GM18502 (cell line): ENCODE data around the gene HYOU1.
A peak's percentile ranks its signal among the peaks of the same experiment; 100 is the strongest.
"Not testable (repeated sequence)": the region's sequence is repeated elsewhere in the genome, so short reads cannot be mapped to it uniquely, and the experiment has no call there.

ENCODE experiments used
- ATAC-seq: cut with Tn5 transposase; IDR thresholded peaks from one replicate; pipeline ENCODE4 v1.9.1; 2021; ENCODE audit warnings: mild to moderate bottlenecking; ENCODE audit not compliant: unreplicated experiment, poor library complexity

The HYOU1 gene

DNA sequence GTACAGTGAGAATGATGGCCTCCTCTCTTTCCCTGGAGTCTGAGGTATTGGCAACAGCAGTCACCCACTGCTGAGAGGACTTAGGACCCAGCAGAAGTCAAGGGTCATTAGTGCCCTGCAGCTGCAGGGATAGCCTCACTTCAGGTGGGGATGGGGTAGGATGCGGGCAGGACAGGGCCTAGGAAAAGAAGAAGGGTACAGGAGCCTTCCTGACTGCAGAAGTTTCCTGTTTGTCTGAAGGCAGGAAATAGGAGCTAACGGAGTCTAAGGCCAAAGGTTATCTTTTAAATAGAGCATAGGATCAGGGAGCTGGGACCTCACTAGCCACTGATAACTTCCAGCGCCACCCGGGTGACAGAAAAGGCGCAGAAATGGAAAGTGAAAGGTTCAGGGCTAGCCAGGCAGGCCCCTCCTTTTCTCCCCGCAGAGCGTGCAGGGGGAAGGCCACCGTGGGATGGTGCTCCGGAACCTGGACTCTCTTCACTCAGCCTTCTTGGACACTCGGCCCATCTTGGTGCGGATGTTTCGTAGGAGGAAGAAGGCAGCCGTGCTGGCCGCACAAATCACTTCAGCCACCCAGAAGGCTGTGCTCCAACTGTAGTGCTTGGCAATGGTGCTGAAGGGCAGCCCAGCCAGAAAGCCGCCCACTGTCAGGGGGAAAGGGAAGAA, 32.4 kb downstream of the HYOU1 start:
- ATAC-seq: no peak

- no peak for ATAC-seq
Observed at GRCh38 chr11:119023741-119024140, 33.3 kb downstream of the HYOU1 start.

- no peak for ATAC-seq
Observed at GRCh38 chr11:119021631-119022030, 35.4 kb downstream of the HYOU1 start.

DNA sequence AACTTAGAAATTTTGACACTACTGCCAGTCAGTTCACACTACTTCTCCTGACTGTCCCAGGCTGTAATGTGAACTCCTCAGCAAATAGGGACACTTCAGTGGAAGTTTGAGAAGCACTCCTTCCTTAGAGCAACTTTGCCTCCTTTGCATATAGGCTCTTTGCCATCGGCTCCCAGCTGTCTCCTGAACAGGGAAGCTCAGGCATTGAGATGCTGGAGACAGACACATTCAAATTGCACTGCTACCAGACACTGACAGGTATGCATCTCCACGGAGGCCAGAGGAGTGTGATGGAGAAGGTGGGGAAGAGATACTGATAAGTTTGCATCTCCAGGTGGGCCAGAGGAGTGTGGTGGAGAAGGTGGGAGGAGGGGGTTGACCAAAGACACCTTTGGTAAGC, 37.0 kb downstream of the HYOU1 start:
- ATAC-seq: no peak

DNA sequence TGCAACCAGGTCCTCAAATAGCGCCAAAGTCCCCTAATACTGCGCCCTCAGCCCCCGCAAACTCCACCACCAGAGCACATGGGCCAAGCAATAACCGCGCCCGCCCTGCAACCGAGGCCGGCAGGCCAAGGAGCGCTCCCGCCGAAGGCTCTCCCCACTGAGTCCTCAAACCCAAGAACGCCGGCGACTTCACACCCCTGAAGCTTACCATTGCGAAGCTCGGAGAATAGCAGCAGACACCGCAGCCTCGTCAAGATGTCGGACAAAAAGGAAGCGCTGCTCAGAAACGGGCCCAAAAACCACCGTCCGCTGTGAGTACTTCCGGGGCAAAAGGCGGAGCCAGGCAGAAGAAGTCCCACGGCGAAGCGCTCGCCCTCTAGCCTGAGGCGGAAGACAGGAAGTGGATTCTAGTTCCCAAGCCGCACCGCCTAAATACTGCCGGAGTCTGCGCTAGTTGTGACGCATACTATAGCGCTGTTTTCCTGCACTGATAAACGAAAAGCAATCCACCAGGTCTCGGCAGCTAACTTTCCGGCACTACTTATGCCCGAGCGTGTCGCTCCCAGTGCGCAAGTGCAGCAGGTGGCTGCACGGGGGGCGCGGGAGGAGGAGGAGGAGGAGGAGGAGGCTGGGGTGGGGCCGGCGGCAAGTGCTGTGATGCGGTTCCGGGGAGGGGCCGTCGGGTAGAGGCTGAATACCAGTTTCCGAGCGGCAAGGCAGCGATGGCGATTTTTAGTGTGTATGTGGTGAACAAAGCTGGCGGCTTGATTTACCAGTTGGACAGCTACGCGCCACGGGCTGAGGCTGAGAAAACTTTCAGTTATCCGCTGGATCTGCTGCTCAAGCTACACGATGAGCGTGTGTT, 38.7 kb downstream of the HYOU1 start, which contains the start of the genes RPS25 and TRAPPC4:
Gene RPS25 (minus strand): TSS at position 270 of the 865 bp plus-strand sequence. CDS start 59 bp downstream, at position 211.
Gene TRAPPC4 (plus strand): TSS at position 693 of the 865 bp plus-strand sequence. CDS start 30 bp downstream, at position 723.
- peak; percentile 87 for ATAC-seq

DNA sequence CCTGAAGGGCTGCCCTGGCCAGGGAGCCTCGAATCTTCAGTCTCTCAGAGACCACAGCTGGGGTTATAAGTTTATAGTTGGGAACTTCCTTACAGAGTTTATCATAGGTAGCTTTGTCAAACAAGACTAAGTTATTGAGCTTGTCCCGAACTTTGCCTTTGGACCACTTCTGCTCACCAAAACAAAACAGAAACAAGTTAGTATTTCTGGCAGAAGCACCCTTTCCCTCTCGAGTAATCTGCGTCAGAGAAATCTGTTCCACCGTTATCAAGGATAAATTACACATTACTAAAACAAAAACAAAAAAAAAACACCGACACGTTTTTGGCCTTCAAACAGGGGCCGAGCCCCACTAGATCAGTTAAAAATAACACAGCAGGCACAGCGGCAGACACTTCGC, 39.6 kb downstream of the HYOU1 start:
- ATAC-seq: not testable (repeated sequence)

DNA sequence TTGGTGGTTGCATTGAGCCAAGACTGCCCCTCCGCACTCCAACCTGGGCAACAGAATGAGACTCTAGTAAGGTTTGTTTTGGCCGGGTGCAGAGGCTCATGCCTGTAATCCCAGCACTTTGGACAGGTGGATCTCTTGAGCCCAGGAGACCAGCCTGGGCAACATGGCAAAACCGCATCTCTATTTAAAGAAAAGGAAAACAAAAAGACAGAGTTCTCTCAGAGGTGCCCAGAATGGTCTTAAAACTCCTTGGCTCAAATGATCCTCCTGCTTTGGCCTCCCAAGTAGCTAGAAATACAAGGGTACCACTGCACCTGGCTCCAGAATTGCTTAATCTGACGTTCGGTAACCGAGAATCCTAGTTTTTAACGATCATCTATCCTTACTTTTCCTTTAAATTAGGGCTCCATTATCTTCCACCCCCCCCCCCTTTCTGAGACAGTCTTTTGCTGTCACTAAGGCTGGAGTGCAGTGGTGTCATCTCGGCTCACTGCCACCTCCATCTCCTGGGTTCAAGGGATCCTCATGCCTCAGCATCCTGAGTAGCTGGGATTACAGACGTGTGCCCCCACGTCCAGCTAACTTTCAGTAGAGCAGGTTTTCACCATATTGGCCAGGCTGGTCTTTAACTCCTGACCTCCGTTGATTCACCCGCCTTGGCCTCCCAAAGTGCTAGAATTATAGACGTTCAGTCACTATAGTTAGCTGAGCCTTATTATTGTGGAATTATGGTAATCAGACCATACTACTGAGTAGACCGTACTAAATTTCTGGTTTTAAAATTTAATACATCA, 40.6 kb downstream of the HYOU1 start:
- no peak for ATAC-seq

GRCh38 chr11:119015054-119015611, 41.9 kb downstream of the HYOU1 start:
- ATAC-seq: no peak

DNA sequence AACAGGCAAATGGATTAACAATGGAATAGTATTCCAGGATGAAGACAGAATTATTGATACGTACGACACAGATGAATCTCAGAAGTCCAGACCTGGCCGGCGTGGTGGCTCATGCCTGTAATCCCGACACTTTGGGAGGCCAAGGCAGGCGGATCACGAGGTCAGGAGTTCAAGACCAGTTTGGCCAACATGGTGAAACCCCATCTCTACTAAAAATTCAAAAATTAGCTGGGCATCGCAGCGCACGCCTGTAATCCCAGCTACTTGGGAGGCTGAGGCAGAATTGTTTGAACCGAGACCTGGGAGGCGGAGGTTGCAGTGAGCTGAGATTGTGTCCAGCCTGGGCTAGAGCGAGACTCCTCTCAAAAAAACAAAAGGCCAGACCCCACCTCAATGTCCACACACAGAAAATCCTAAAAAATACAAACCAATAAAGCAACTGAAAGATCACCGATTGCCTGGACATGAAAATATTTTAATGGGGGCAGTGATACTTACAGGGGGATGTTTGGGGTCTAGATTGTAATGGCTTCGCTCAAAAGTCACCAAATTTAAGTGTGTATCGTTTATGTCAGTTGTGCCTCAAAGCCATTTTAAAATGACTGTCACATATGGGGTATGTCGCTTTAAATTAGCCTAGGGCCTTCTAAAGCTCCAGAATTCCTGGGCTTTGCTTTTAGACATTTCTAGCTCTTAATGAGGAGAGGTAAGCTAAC, 42.6 kb downstream of the HYOU1 start:
- no peak for ATAC-seq

DNA sequence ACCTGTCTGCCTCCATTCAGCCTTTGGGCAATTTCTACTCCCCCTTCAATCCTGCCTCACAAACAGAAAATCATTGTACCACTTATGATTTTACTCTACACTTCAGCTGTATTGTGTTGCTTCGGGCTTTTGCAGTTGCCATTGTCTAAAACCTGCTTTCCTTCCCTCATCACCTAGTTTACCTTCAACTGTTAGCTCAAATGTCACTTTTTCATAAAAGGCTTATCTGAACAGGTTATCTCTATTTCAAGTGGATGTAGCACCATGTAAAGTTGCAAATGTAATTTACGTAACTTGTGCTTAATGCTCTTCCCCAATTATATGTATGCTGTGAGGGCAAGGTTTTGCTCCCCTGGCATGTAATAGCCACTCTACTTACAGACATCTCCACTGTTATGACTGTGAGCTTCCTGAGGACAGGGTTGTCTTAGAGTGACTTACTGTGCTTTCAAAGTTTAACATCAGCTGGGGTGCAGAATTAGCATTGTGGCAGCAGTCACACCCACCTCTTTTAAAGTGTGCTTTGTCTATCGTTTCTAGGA, 44.3 kb downstream of the HYOU1 start:
- no peak for ATAC-seq

- no peak for ATAC-seq
Observed at GRCh38 chr11:119011476-119012053, 45.4 kb downstream of the HYOU1 start.

DNA sequence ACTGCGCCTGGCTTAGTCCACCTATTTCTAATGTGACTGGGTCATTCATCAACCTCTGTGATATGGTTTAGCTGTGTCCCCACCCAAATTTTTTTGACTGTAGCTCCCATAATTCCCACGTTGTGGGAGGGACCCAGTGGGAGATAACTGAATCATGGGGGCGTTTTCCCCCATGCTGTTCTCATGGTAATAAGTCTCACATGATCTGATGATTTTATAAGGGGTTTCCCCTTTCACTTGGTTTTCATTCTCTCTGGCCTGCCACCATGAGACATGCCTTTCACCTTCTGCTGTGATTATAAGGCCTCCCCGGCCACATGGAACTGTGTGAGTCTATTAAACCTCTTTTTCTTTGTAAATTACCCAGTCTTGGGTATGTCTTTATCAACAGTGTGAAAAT, 50.3 kb downstream of the HYOU1 start:
- no peak for ATAC-seq

DNA sequence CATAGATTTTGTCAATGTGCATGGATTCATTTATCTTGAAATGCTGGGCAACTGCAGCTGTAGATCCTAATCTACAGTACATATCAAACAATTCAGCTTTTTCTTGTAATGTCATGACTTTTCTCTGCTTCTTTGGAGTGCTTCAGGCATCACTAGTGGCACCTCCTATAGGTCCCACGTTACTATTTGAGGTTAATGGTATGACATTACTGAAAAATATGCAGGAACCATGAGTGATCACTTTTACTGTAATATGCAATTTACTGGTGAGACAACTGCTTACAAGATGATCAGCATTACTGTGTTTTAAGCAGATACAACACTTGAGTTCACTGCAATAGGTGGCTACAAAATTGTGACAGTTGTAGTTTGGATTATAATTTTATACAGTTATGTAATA, 56.1 kb downstream of the HYOU1 start:
- ATAC-seq: no peak

DNA sequence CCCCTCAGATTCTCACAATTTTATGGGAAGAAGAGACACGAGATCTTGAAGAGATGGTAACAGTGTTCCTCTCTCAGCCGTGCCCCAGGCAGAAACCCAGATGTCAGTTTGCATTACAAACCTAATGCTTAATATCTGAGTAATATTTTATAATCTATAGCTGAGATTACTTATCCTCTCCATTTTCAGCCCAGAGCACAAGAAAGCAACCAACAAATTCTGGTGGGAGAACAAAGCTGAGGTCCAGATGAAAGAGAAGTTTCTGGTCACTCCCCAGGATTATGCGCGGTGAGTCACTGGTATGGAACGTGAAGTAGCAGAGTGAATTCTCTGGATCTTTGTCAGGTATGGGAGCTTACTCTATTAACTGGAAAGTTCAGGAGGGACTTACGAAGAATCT, 58.2 kb downstream of the HYOU1 start:
- ATAC-seq: no peak

GRCh38 chr11:118998388-118998717, 58.7 kb downstream of the HYOU1 start:
- ATAC-seq: no peak

DNA sequence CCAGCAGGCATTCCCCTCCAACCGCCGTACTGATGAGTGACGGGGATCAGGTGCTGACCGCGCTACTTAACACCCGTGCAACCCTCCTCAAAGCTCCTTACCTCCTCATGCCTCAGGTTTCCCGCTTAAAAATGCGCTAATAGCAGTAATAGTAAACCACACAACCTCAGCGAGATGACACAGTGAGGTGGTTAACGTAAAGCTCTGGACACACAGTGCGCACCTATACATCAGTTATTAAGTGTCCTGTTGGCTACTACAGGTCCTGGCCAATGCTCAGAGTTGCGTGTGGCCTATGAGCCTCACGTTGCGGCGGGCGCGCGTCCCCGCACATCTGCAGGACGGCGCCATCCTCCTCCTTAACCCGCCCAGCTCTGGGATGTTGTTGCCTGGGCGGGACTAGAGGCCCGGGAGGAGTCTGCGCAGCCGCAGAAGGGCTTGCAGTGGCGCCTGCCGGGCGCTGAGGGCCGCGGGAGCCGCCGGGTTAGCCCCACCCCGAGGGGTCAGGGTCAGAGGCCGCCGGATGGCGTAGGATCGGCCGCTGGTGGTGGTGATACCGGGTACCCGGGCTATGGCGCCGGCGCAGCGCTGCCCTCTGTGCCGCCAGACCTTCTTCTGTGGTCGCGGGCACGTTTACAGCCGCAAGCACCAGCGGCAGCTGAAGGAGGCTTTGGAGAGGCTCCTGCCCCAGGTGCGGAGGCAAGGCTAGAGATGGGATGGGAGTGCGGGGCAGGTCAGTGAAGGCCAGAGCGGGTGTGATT, 59.2 kb downstream of the HYOU1 start, which contains the start of gene CENATAC:
Gene CENATAC (plus strand): TSS at position 512 of the 761 bp plus-strand sequence. CDS start 60 bp downstream, at position 572.
- ATAC-seq: peak; percentile 89

GRCh38 chr11:118996926-118997626, 59.9 kb downstream of the HYOU1 start:
- peak; percentile 38 for ATAC-seq
